HG03558 (cell line): Measurements from ENCODE around the gene CD244.
"Not testable (repeated sequence)": the region's sequence is repeated elsewhere in the genome, so short reads cannot be mapped to it uniquely, and the experiment has no call there.

Experiments used
- ATAC-seq: cut with Tn5 transposase; IDR thresholded peaks from one replicate; pipeline ENCODE4 v1.9.1; 2021; ENCODE audit warnings: moderate number of reproducible peaks; ENCODE audit not compliant: unreplicated experiment; ENCODE audit errors: extremely low read depth

Gene CD244

GRCh38 chr1:160881264-160881663 is 18.6 kb upstream of the CD244 start:
- ATAC-seq = not testable (repeated sequence)

- no peak for ATAC-seq
These were observed 17.5 kb upstream of the CD244 start for GRCh38 chr1:160880216-160880615.

- no peak for ATAC-seq
These were observed 16.4 kb upstream of the CD244 start for GRCh38 chr1:160879056-160879455.

- no peak for ATAC-seq
These were observed 14.5 kb upstream of the CD244 start for GRCh38 chr1:160877221-160877620.

GRCh38 chr1:160876311-160876710 is 13.6 kb upstream of the CD244 start:
- no peak for ATAC-seq

GRCh38 chr1:160875591-160875990 is 12.9 kb upstream of the CD244 start:
- ATAC-seq = not testable (repeated sequence)

- ATAC-seq = no peak
These were observed 12.2 kb upstream of the CD244 start for GRCh38 chr1:160874935-160875334.

GRCh38 chr1:160868141-160868540 is 5.5 kb upstream of the CD244 start:
- ATAC-seq = no peak

GRCh38 chr1:160867651-160868050 is 5.0 kb upstream of the CD244 start:
- ATAC-seq = not testable (repeated sequence)

GRCh38 chr1:160866695-160867260 is 4.1 kb upstream of the CD244 start:
- ATAC-seq = no peak

GRCh38 chr1:160866001-160866694 is 3.5 kb upstream of the CD244 start:
- no peak for ATAC-seq

- no peak for ATAC-seq
These were observed 2.6 kb upstream of the CD244 start for GRCh38 chr1:160865337-160865736.

GRCh38 chr1:160864173-160864572 is 1.5 kb upstream of the CD244 start:
- ATAC-seq = no peak

- ATAC-seq = no peak
These were observed 1.1 kb upstream of the CD244 start for GRCh38 chr1:160863774-160864131.

GRCh38 chr1:160863061-160863773 is 530 bp upstream of the CD244 start:
- ATAC-seq = no peak

GRCh38 chr1:160860840-160861505 is 1.7 kb downstream of the CD244 start:
- no peak for ATAC-seq

GRCh38 chr1:160859166-160859565 is 3.5 kb downstream of the CD244 start:
- ATAC-seq = no peak

- no peak for ATAC-seq
These were observed 4.2 kb downstream of the CD244 start for GRCh38 chr1:160858507-160858906.

- ATAC-seq = no peak
These were observed 4.6 kb downstream of the CD244 start for GRCh38 chr1:160858097-160858496.

GRCh38 chr1:160855181-160855981 is 7.3 kb downstream of the CD244 start:
- no peak for ATAC-seq
